ENCODE measurements around the gene GNAO1.

Gene GNAO1

DNA sequence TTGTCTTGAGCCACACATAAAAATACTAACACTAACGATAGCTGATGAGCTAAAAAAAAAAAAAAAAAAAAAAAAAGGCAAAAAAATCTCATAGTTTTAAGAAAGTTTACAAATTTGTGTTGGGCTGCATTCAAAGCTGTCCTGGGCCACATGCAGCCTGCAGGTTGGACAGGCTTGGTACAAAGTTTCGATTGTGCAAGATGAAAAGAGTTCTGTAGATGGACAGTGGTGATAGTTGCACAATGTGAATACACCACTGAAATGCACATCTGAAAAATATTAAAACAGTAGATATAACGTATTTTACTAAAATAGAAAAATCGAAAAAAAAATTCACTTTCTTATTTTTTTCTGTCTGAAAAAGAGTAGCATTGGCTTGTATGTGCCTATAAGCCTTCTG lies 191.2 kb downstream of the GNAO1 start:
- Histone ChIP-seq H3K79me1 (ENCODE audit: low read depth, low read length) (no peaks in the 10 kb centered on the region), H4K91ac (ENCODE audit: low read depth, low read length, poor library complexity) (no peak overlapping the region), H3K4me3 (ENCODE audit: low read length in 2 of 2) (no peak overlapping the region), H3K14ac (ENCODE audit: low read length) (no peak overlapping the region), H3K27me3 (ENCODE audit: control insufficient read depth in 3 of 3, insufficient read depth in 3 of 3, low read depth in 1 of 3, low read length in 3 of 3) (no peaks in the 10 kb centered on the region), H3K23ac (ENCODE audit: low read depth, low read length, poor library complexity) (no peak overlapping the region), H3K27ac (replicated peaks; ENCODE audit: low read length) (no peak overlapping the region), H3K4ac (ENCODE audit: low read length) (no peak overlapping the region), H2BK120ac (ENCODE audit: low read depth, low read length) (no peak overlapping the region), H3K36me3 (replicated peaks in 1 of 2; ENCODE audit: control insufficient read depth in 2 of 2, insufficient read depth in 2 of 2, low read length in 2 of 2) (peaks cover 21 to 94% of the 10 kb centered on the region in 2 donors), H2BK15ac (ENCODE audit: low read length) (no peak overlapping the region), H2AFZ (ENCODE audit: low read length) (no peak overlapping the region), H2BK5ac (ENCODE audit: low read length) (no peak overlapping the region), H3K9ac (ENCODE audit: low read depth, low read length, poor library complexity) (no peak overlapping the region), H2AK5ac (ENCODE audit: low read depth, low read length) (no peak overlapping the region), H3K18ac (ENCODE audit: low read length) (no peak overlapping the region), H3K4me2 (ENCODE audit: insufficient read depth, low read length, poor library complexity, severe bottlenecking) (no peak overlapping the region), H3K4me1 (ENCODE audit: control insufficient read depth in 2 of 2, insufficient read depth in 1 of 2, low read depth in 1 of 2, low read length in 2 of 2) (no peaks in the 10 kb centered on the region), H4K8ac (ENCODE audit: low read depth, low read length) (no peak overlapping the region), H2BK12ac (ENCODE audit: low read length) (no peak overlapping the region), H3K9me3 (replicated peaks in 1 of 2; ENCODE audit: control insufficient read depth in 2 of 2, insufficient read depth in 1 of 2, low read depth in 1 of 2, low read length in 2 of 2) (peaks cover 9 to 39% of the 10 kb centered on the region in 2 donors)
- no peak for DNase-seq (ENCODE audit: low spot score)
- no CpG with 5 or more reads among the region's 4 CpGs for WGBS, 2 donors (ENCODE audit: extremely low coverage in 2 of 2, insufficient read length in 2 of 2, insufficient replicate concordance in 1 of 2)

GRCh38 chr16:56382901-56383355 lies 191.6 kb downstream of the GNAO1 start:
- Histone ChIP-seq H3K79me1 (ENCODE audit: low read depth, low read length) (no peaks in the 10 kb centered on the region), H2AK5ac (ENCODE audit: low read depth, low read length) (no peak overlapping the region), H3K27ac (replicated peaks; ENCODE audit: low read length) (no peak overlapping the region), H4K8ac (ENCODE audit: low read depth, low read length) (no peak overlapping the region), H2AFZ (ENCODE audit: low read length) (no peak overlapping the region), H3K4me1 (ENCODE audit: control insufficient read depth in 2 of 2, insufficient read depth in 1 of 2, low read depth in 1 of 2, low read length in 2 of 2) (no peaks in the 10 kb centered on the region), H3K9me3 (replicated peaks in 1 of 2; ENCODE audit: control insufficient read depth in 2 of 2, insufficient read depth in 1 of 2, low read depth in 1 of 2, low read length in 2 of 2) (peaks cover 9 to 35% of the 10 kb centered on the region in 2 donors), H4K91ac (ENCODE audit: low read depth, low read length, poor library complexity) (no peak overlapping the region), H3K4ac (ENCODE audit: low read length) (no peak overlapping the region), H3K23ac (ENCODE audit: low read depth, low read length, poor library complexity) (no peak overlapping the region), H3K27me3 (ENCODE audit: control insufficient read depth in 3 of 3, insufficient read depth in 3 of 3, low read depth in 1 of 3, low read length in 3 of 3) (no peaks in the 10 kb centered on the region), H3K36me3 (replicated peaks in 1 of 2; ENCODE audit: control insufficient read depth in 2 of 2, insufficient read depth in 2 of 2, low read length in 2 of 2) (peaks cover 21 to 94% of the 10 kb centered on the region in 2 donors), H3K14ac (ENCODE audit: low read length) (no peak overlapping the region), H3K18ac (ENCODE audit: low read length) (no peak overlapping the region), H3K9ac (ENCODE audit: low read depth, low read length, poor library complexity) (no peak overlapping the region), H3K4me3 (ENCODE audit: low read length in 2 of 2) (no peak overlapping the region), H2BK12ac (ENCODE audit: low read length) (no peak overlapping the region), H2BK15ac (ENCODE audit: low read length) (no peak overlapping the region), H2BK120ac (ENCODE audit: low read depth, low read length) (no peak overlapping the region), H2BK5ac (ENCODE audit: low read length) (no peak overlapping the region), H3K4me2 (ENCODE audit: insufficient read depth, low read length, poor library complexity, severe bottlenecking) (no peak overlapping the region)
- DNase-seq (ENCODE audit: low spot score): no peak
- no CpG with 5 or more reads among the region's 5 CpGs for WGBS, 2 donors (ENCODE audit: extremely low coverage in 2 of 2, insufficient read length in 2 of 2, insufficient replicate concordance in 1 of 2)

DNA sequence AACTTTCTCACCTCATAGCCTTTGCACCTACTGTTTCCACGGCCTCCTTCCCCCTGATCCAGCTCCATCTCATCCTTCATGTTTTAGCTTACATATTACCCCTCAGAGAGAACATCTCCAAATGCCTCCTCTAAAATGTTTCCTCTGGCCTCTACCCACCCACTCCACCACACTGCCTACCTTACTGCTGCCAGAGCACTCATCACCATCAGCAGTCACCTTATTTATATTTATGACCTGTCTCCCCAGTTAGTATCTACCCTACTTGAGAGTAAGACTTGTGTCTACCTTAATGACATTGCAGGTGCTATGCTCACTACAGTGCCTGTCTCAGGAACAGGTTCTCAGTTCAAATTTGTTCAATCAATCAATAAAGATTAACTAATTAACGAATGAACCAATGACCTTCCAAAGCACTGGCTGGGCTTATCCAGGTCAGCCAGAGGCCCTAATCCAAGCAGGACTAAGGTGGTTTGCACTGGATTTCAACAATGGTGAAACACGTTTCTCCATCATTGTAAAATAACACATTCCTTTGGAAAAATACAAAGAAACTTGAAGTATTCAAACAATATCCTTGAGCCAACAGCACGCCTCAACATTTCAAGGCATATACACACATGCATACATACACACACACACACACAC lies 192.9 kb downstream of the GNAO1 start:
- WGBS, 2 donors (ENCODE audit: extremely low coverage in 2 of 2, insufficient read length in 2 of 2, insufficient replicate concordance in 1 of 2): no CpG with 5 or more reads among the region's 4 CpGs
- peaks cover 22 to 94% of the 10 kb centered on the region in 2 donors for H3K36me3 ChIP-seq (replicated peaks in 1 of 2; ENCODE audit: control insufficient read depth in 2 of 2, insufficient read depth in 2 of 2, low read length in 2 of 2)

GRCh38 chr16:56387396-56387795 lies 196.1 kb downstream of the GNAO1 start:
- Histone ChIP-seq H4K8ac (ENCODE audit: low read depth, low read length) (no peak overlapping the region), H2AFZ (ENCODE audit: low read length) (no peak overlapping the region), H2BK15ac (ENCODE audit: low read length) (no peak overlapping the region), H3K4me1 (ENCODE audit: control insufficient read depth in 2 of 2, insufficient read depth in 1 of 2, low read depth in 1 of 2, low read length in 2 of 2) (no peaks in the 10 kb centered on the region), H3K18ac (ENCODE audit: low read length) (no peak overlapping the region), H3K9me3 (replicated peaks in 1 of 2; ENCODE audit: control insufficient read depth in 2 of 2, insufficient read depth in 1 of 2, low read depth in 1 of 2, low read length in 2 of 2) (peaks cover 0 to 9% of the 10 kb centered on the region in 2 donors), H2AK5ac (ENCODE audit: low read depth, low read length) (no peak overlapping the region), H3K23ac (ENCODE audit: low read depth, low read length, poor library complexity) (no peak overlapping the region), H3K9ac (ENCODE audit: low read depth, low read length, poor library complexity) (no peak overlapping the region), H4K91ac (ENCODE audit: low read depth, low read length, poor library complexity) (no peak overlapping the region), H2BK120ac (ENCODE audit: low read depth, low read length) (no peak overlapping the region), H3K27ac (replicated peaks; ENCODE audit: low read length) (no peak overlapping the region), H3K4ac (ENCODE audit: low read length) (no peak overlapping the region), H3K27me3 (ENCODE audit: control insufficient read depth in 3 of 3, insufficient read depth in 3 of 3, low read depth in 1 of 3, low read length in 3 of 3) (no peaks in the 10 kb centered on the region), H3K4me3 (ENCODE audit: low read length in 2 of 2) (no peak overlapping the region), H3K4me2 (ENCODE audit: insufficient read depth, low read length, poor library complexity, severe bottlenecking) (no peak overlapping the region), H2BK5ac (ENCODE audit: low read length) (no peak overlapping the region), H3K14ac (ENCODE audit: low read length) (no peak overlapping the region), H3K79me1 (ENCODE audit: low read depth, low read length) (no peaks in the 10 kb centered on the region), H3K36me3 (replicated peaks in 1 of 2; ENCODE audit: control insufficient read depth in 2 of 2, insufficient read depth in 2 of 2, low read length in 2 of 2) (peaks cover 24 to 86% of the 10 kb centered on the region in 2 donors), H2BK12ac (ENCODE audit: low read length) (no peak overlapping the region)
- no CpG with 5 or more reads among the region's 3 CpGs for WGBS, 2 donors (ENCODE audit: extremely low coverage in 2 of 2, insufficient read length in 2 of 2, insufficient replicate concordance in 1 of 2)
- DNase-seq (ENCODE audit: low spot score): no peak

More for the DNA sequence above, 192.9 kb downstream of the GNAO1 start:
- H2BK12ac ChIP-seq (ENCODE audit: low read length): no peak overlapping the region
- no peaks in the 10 kb centered on the region for H3K27me3 ChIP-seq (ENCODE audit: control insufficient read depth in 3 of 3, insufficient read depth in 3 of 3, low read depth in 1 of 3, low read length in 3 of 3)
- no peak overlapping the region for H2BK15ac ChIP-seq (ENCODE audit: low read length)
- H3K23ac ChIP-seq (ENCODE audit: low read depth, low read length, poor library complexity): no peak overlapping the region
- no peak overlapping the region for H3K4ac ChIP-seq (ENCODE audit: low read length)
- H3K4me2 ChIP-seq (ENCODE audit: insufficient read depth, low read length, poor library complexity, severe bottlenecking): no peak overlapping the region
- no peak overlapping the region for H3K9ac ChIP-seq (ENCODE audit: low read depth, low read length, poor library complexity)
- no peak overlapping the region for H3K18ac ChIP-seq (ENCODE audit: low read length)
- H3K14ac ChIP-seq (ENCODE audit: low read length): no peak overlapping the region
- H2AK5ac ChIP-seq (ENCODE audit: low read depth, low read length): no peak overlapping the region
- no peak overlapping the region for H2BK120ac ChIP-seq (ENCODE audit: low read depth, low read length)
- no peaks in the 10 kb centered on the region for H3K4me1 ChIP-seq (ENCODE audit: control insufficient read depth in 2 of 2, insufficient read depth in 1 of 2, low read depth in 1 of 2, low read length in 2 of 2)
- no peak overlapping the region for H2AFZ ChIP-seq (ENCODE audit: low read length)
- H3K27ac ChIP-seq (replicated peaks; ENCODE audit: low read length): no peak overlapping the region
- no peaks in the 10 kb centered on the region for H3K79me1 ChIP-seq (ENCODE audit: low read depth, low read length)
- no peak overlapping the region for H2BK5ac ChIP-seq (ENCODE audit: low read length)
- H4K91ac ChIP-seq (ENCODE audit: low read depth, low read length, poor library complexity): no peak overlapping the region
- H3K9me3 ChIP-seq (replicated peaks in 1 of 2; ENCODE audit: control insufficient read depth in 2 of 2, insufficient read depth in 1 of 2, low read depth in 1 of 2, low read length in 2 of 2): peaks cover 7 to 28% of the 10 kb centered on the region in 2 donors
- no peak overlapping the region for H4K8ac ChIP-seq (ENCODE audit: low read depth, low read length)
- H3K4me3 ChIP-seq (ENCODE audit: low read length in 2 of 2): no peak overlapping the region
- DNase-seq (ENCODE audit: low spot score): no peak
